ENCODE results near the gene VSTM4.

GRCh38 chr10:49110684-49111319 lies 4.5 kb downstream of the VSTM4 start:
- TF ChIP-seq CTCF (IDR thresholded peaks at IDR 0.05), result no peak
- no peak for TF ChIP-seq POLR2AphosphoS5 (IDR thresholded peaks at IDR 0.05)
